DMS153 (cell line): ENCODE data around the gene TBC1D12.

ENCODE experiments used
- DNase-seq: peaks from one replicate; lab custom pipeline; 2025; lab: John Stamatoyannopoulos, UW

TBC1D12 gene

DNA sequence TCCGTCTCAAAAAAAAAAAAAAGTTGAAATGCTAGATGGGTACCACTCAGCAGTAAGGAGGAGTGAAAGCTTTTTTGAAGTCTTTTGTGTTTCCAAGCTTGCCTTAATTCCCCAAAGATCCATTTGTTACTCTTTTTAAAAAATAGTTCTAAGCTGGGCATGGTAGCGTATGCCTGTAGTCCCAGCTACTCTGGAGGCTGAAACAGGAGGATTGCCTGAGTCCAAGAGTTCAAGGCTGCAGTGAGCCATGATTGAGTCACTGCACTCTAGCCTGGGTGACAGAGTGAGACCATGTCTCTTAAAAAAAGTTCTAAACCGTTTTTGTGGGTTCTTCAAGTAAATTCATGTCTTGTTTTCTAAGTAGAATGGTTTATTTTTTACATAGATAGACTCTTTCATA, 5.3 kb downstream of the TBC1D12 start:
- no peak for DNase-seq

GRCh38 chr10:94409021-94409657, 6.8 kb downstream of the TBC1D12 start:
- no peak for DNase-seq

DNA sequence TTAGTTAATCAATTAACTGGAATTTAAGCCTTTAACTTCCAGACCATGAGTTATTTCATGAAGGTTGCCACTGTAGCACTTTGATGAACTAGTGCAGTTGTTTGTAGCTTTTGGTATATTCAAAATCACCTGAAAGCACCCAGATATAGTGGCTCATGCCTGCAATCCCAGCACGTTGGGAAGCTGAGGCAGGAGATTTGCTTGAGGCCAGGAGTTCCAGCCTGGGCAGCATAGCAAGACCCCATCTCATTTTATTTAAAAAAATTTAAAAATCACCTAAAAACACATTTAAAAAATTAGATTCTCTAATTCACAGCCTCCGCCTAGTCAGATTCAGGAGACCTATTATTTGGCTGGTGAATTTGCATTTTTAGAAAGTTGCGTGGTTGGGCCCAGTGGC, 9.0 kb downstream of the TBC1D12 start:
- no peak for DNase-seq

GRCh38 chr10:94412449-94412848, 10.1 kb downstream of the TBC1D12 start:
- DNase-seq = no peak

DNA sequence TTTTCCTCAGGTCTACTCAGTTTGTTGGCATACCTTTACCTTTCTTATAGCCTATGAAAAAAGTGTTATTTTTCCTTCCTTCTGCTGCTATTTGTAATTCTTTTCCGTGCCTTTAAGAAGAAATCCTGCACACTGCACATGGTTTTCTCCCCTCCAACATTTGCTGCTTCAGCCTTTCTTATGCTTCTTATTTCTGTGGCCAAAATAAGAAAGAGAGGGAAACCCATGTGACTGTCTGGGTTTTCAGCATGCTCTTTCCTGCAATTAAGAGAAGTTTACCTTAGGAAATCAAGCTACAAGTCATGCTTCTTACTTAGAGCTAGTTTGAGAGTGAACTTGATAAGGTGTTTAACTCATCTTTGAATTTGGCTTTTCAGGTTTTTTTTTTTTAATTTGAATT, 11.0 kb downstream of the TBC1D12 start:
- DNase-seq = no peak

GRCh38 chr10:94416896-94417295, 14.6 kb downstream of the TBC1D12 start:
- no peak for DNase-seq

- DNase-seq = no peak
These were observed 15.0 kb downstream of the TBC1D12 start for GRCh38 chr10:94417321-94417720.

DNA sequence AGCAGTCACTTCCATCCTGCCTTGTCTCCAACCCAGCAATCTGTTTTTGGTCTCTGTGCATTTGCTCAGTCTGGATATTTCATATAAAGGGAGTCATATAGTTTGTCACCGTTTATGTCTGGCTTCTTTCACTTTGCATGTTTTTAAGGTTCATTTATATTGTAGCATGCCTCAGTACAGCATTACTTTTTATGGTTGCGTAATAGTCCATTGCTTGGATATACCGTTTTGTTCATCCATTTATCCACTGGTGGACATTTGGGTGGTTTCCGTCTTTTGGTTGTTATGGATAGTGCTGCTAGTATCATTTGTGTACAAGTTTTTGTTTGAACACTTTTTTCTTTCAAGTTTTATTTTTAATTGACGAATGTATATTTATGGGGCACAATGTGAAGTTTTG, 18.2 kb downstream of the TBC1D12 start:
- no peak for DNase-seq

- DNase-seq = no peak
These were observed 18.7 kb downstream of the TBC1D12 start for GRCh38 chr10:94420998-94421528.

DNA sequence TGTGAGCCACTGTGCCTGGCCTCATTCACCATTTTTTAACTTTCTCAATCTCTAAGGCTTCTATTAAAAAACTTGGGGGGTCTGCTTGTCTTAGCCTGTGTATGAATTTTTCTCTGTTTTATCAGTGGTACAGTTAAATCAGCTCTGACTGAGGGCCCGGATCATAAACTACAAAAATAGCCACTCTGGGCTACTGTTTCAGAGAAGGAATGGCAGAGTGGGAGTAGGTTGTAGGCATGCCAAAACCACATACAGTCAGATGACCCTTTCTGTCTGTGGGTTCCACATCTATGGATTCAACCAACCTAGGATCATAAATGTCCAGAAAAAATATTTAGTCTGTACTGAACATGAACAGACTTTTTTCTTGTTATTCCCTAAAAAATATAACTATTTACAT, 21.3 kb downstream of the TBC1D12 start:
- DNase-seq = no peak

DNA sequence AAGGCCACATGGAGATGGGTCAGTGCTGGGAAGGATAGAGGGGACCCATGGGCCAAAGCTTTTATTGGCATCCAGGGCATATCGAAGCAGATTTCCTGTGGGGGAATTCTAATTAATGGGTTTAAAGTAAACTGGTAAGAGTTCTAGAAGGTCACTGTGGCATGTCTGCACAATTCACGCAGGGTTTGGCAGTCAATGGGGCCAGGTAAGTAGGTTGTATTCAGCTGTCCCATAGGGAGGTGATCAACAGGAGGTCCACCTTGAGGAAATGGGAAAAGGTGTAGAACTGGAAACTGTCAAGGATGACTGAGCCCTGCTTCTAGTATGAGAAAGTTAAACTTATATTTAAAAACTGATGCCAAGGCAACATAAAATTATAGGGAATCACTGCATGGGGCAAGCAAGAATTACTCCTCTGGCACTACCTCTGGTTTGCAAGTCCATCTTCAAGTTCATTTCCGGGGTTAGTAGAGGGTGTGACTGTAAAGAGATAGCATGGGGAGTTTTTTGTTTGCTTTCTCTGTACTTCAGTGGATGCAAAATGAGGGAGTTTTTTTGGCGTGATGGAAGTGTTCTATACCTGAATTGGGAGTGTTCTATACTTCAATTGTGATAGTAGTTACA, 22.5 kb downstream of the TBC1D12 start:
- DNase-seq = no peak

DNA sequence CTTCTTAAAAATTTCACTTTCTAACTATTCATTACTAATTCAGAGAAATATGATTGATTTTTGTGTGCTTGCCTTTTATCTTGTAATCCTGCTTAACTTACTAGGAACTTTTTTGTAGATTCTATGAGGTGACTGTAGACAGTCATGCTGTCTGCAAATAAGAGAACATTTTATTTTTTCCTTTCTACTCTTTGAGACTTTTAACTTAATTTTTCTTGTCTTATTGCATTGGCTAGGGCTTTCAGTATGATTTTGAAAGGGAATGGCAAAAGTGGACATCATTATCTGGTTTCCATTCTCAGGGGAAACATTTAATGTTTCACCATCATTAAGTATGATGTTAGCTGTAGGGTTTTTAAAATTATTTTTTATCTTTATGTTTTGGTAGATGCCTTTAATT, 23.6 kb downstream of the TBC1D12 start:
- no peak for DNase-seq

DNA sequence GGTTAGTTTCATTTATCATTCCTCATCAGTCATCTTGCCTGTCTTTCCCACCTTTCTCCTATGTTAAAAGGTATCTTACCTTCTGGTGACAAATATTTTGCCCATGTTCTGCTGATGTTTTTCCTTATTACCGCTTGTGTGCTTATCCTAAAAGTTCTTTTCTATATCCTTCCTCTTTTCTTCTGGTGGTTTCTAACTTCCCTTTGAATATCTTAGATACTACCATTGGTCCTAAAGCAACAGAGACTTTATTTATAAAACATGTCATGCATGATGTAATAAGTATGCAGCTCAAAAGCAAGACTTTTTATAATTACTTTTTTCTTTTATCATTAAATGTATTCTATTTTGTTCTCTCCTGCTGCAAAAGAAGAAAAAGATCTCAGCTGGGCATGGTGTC, 24.8 kb downstream of the TBC1D12 start:
- no peak for DNase-seq

GRCh38 chr10:94428766-94429707, 26.7 kb downstream of the TBC1D12 start:
- no peak for DNase-seq

- DNase-seq = no peak
These were observed 28.4 kb downstream of the TBC1D12 start for GRCh38 chr10:94430701-94431100.

GRCh38 chr10:94432443-94432842, 30.1 kb downstream of the TBC1D12 start:
- DNase-seq = no peak

DNA sequence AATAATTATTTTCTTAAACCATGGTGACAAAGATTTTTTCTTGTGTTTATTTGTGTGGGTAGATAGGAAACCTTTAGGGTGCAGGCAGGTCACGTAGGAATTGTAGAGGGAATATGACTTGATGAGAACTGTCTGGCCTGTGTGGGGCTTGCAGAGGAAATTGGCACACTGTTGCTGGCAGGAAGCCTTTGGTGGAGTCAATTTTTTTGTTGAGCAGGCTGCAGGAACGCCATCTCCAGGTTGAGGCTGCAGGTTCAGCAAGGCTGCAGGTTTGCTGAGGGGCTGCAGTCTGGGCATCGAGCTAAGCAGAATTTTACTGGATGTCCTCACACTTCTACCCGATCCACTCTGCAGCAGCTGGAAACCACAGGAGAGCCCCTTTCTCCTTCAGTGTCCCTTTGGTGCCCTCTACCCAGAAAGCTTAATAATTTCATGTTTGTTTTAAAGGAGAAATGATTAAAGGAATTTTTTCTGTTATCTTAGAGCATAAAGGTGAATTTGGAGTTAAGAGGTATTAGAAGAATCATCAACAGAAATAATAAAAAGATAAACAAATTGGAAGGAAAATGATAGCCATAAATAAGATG, 37.0 kb downstream of the TBC1D12 start:
- DNase-seq = no peak

GRCh38 chr10:94440096-94440495, 37.8 kb downstream of the TBC1D12 start:
- DNase-seq = no peak

DNA sequence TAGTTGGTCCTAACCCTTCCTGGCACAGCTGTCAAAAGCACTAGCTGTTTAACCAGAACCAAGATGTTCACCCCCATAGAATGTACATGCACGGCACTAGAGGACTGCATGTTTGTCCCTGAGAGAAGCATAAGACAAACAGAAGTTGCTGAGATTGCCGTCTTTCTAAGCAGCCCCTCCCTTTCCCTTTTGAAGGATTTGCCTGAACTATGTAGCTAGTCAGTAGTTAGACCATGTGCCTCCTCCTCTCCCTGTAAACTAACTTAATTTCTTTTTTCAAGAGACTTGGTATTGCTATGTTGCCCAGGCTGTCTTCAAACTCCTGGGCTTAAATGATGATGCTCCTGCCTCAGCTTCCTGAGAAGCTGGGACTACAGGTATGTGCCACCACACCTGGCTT, 40.7 kb downstream of the TBC1D12 start:
- no peak for DNase-seq

- no peak for DNase-seq
These were observed 41.2 kb downstream of the TBC1D12 start for GRCh38 chr10:94443549-94443948.

DNA sequence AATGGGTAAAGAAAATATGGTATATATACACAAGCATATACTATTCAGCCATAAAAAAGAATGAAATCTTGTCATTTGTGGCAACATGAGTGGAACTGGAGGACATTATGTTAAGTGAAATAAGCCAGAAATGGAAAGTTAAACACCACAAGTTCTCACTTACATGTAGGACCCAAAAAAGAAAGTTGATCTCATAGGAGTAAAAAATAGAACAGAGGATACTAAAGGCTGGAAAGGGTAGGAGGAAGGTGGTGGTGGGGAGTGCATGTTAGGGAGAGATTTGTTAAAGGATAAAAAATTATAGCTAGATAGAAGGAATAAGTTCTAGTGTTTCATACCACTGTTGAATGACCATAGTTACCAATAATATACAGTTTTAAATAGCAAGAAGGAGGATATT, 48.4 kb downstream of the TBC1D12 start:
- no peak for DNase-seq

GRCh38 chr10:94451883-94452519, 49.7 kb downstream of the TBC1D12 start:
- no peak for DNase-seq
